SK-N-SH (cell line): ENCODE measurements around the gene KRT71. TPM values are rescaled to one million over a fixed set of nuclear protein-coding genes. Genes with fewer than 3 reads are reported as not detected.

Experiments
- CTCF ChIA-PET: fragments of 300-600, 350-600 bp; formaldehyde crosslinking; extraction: SDS; loops from one replicate; lab custom pipeline; 2021; lab: Yijun Ruan, JAX
- POLR2A ChIA-PET: fragments of 350-600 bp; sonication (Branson Sonifier 250); formaldehyde crosslinking; extraction: SDS; loops from one replicate; lab custom pipeline; 2020; ENCODE audit warnings: antibody characterized with exemption, inconsistent platforms; lab: Yijun Ruan, JAX
- DNase-seq: peaks from one replicate; pipeline ENCODE4 v3.0.0; 2012
- H2AFZ ChIP-seq: fragments of 200-600 bp; sonication (generic); 2 replicates; pipeline ENCODE4 v1.8.1; 2016; ENCODE audit warnings: antibody characterized with exemption, mild to moderate bottlenecking, low read depth
- H3F3A ChIP-seq: fragments of 200-600 bp; sonication (generic); replicated peaks from 2 replicates; pipeline ENCODE3; 2016; ENCODE audit warnings: antibody characterized with exemption, mild to moderate bottlenecking; ENCODE audit not compliant: insufficient read depth
- H3K27ac ChIP-seq, 2 experiments: fragments of 200-500 bp in 1 of 2; fragments of 200-600 bp in 1 of 2; sonication (Bioruptor generic) in 1 of 2; sonication (generic), shearing (Covaris generic) in 1 of 2; 2 replicates each; pipeline versions ENCODE4 v1.5.1 to v1.6.1; 2014 to 2016; ENCODE audit warnings: low read depth in 2 of 2, inconsistent platforms in 1 of 2, low read length in 1 of 2, mild to moderate bottlenecking in 1 of 2, mixed read lengths in 1 of 2
- H3K27me3 ChIP-seq: fragments of 200-600 bp; sonication (generic), shearing (Covaris generic); 2 replicates; pipeline ENCODE4 v1.6.1; 2016; ENCODE audit warnings: mixed run types; ENCODE audit not compliant: insufficient read depth
- H3K36me3 ChIP-seq, 2 experiments: fragments of 200-500 bp in 1 of 2; fragments of 200-600 bp in 1 of 2; sonication (Bioruptor generic) in 1 of 2; sonication (generic) in 1 of 2; replicated peaks in 1 of 2; 2 replicates each; pipeline versions ENCODE3 to v1.5.1; 2014 to 2016; ENCODE audit warnings: low read length in 1 of 2, mild to moderate bottlenecking in 1 of 2; ENCODE audit not compliant: insufficient read depth in 2 of 2, control insufficient read depth in 1 of 2
- H3K4me1 ChIP-seq, 2 experiments: fragments of 200-500 bp in 1 of 2; fragments of 200-600 bp in 1 of 2; sonication (Bioruptor generic) in 1 of 2; sonication (generic), shearing (Covaris generic) in 1 of 2; 2 replicates each; pipeline versions ENCODE4 v1.5.1 to v1.6.1; 2014 to 2016; ENCODE audit warnings: low read depth in 1 of 2, low read length in 1 of 2, mixed run types in 1 of 2; ENCODE audit not compliant: insufficient read depth in 2 of 2, control insufficient read depth in 1 of 2
- H3K4me2 ChIP-seq: fragments of 200-600 bp; sonication (generic), shearing (Covaris generic); 2 replicates; pipeline ENCODE4 v1.6.1; 2017; ENCODE audit warnings: mixed run types
- H3K4me3 ChIP-seq, 2 experiments: fragments of 200-500 bp in 1 of 2; fragments of 200-600 bp in 1 of 2; sonication (Bioruptor generic) in 1 of 2; sonication (generic), shearing (Covaris generic) in 1 of 2; 2 replicates each; pipeline versions ENCODE4 v1.5.1 to v1.8.1; 2014 to 2016; ENCODE audit warnings: low read depth in 2 of 2, inconsistent platforms in 1 of 2, low read length in 1 of 2, mild to moderate bottlenecking in 1 of 2, mixed read lengths in 1 of 2, moderate library complexity in 1 of 2
- H3K79me2 ChIP-seq: fragments of 200-600 bp; sonication (generic); 2 replicates; pipeline ENCODE4 v1.8.1; 2017; ENCODE audit warnings: mild to moderate bottlenecking; ENCODE audit not compliant: insufficient read depth
- H3K9ac ChIP-seq: fragments of 200-600 bp; sonication (generic); 2 replicates; pipeline ENCODE4 v1.6.1; 2017; ENCODE audit warnings: mixed run types
- H3K9me2 ChIP-seq: fragments of 200-600 bp; sonication (generic); 2 replicates; pipeline ENCODE4 v1.6.1; 2017; ENCODE audit warnings: mixed run types
- H3K9me3 ChIP-seq: fragments of 200-600 bp; sonication (generic); 2 replicates; pipeline ENCODE4 v1.6.1; 2017; ENCODE audit warnings: mixed run types, mild to moderate bottlenecking, moderate library complexity
- H4K20me1 ChIP-seq: fragments of 200-600 bp; sonication (generic); 2 replicates; pipeline ENCODE4 v1.6.1; 2017; ENCODE audit warnings: mild to moderate bottlenecking, mixed run types; ENCODE audit not compliant: insufficient read depth
- CHD2 ChIP-seq: fragments of 150-350 bp; IDR thresholded peaks from 2 replicates; pipeline ENCODE4 v1.6.1; 2018; ENCODE audit warnings: low read length; ENCODE audit not compliant: partially characterized antibody
- ELF1 ChIP-seq: IDR thresholded peaks from 2 replicates; pipeline ENCODE4 v1.4.0; 2012
- EP300 ChIP-seq, 2 experiments: IDR thresholded peaks; 2 replicates each; pipeline versions ENCODE4 v1.4.0 to v1.6.1; 2012; ENCODE audit warnings: borderline replicate concordance in 1 of 2, low read depth in 1 of 2, low read length in 1 of 2
- FOXM1 ChIP-seq: IDR thresholded peaks from 2 replicates; pipeline ENCODE4 v1.4.0; 2012; ENCODE audit warnings: low read depth, mild to moderate bottlenecking
- GABPA ChIP-seq: IDR thresholded peaks from 2 replicates; pipeline ENCODE4 v1.4.0; 2012; ENCODE audit warnings: low read depth, mild to moderate bottlenecking
- GATA2 ChIP-seq: sonication (generic); formaldehyde crosslinking; IDR thresholded peaks from 2 replicates; pipeline ENCODE4 v1.5.0; 2020; ENCODE audit warnings: mild to moderate bottlenecking, missing genetic modification reagents
- POLR2AphosphoS5 ChIP-seq: IDR thresholded peaks from 2 replicates; pipeline ENCODE4 v1.6.1; 2012; ENCODE audit warnings: low read depth, low read length
- RFX5 ChIP-seq: IDR thresholded peaks from 2 replicates; pipeline ENCODE4 v1.6.1; 2012; ENCODE audit warnings: mild to moderate bottlenecking, improper control_type of control experiment, low read length
- RXRA ChIP-seq: IDR thresholded peaks from 2 replicates; pipeline ENCODE4 v1.4.0; 2012; ENCODE audit warnings: low read depth, mild to moderate bottlenecking, borderline replicate concordance
- SIN3A ChIP-seq: IDR thresholded peaks from 2 replicates; pipeline ENCODE4 v1.6.1; 2012; ENCODE audit warnings: low read depth, mild to moderate bottlenecking, low read length, moderate library complexity, borderline replicate concordance
- TCF12 ChIP-seq: IDR thresholded peaks from 2 replicates; pipeline ENCODE4 v1.4.0; 2012
- WGBS: methylation state at CpG from one replicate; pipeline ENCODE4 v1.1.6; 2017; ENCODE audit warnings: low lambda C conversion rate; 5-methylcytosine and 5-hydroxymethylcytosine counted together
- polyA plus RNA-seq, 3 experiments: library from polyadenylated mRNA; depleted of rRNA; stranded (reverse); fragments of >200 nt; gene quantifications; 2 replicates each; pipeline ENCODE4 v1.2.3, GENCODE V29; 2012
- TF ChIP-seq, protein P1 (sequence below): fragments of 200-600 bp; sonication (generic); IDR thresholded peaks from 2 replicates; pipeline ENCODE4 v1.6.1; 2017; ENCODE audit warnings: antibody characterized with exemption, mild to moderate bottlenecking, moderate library complexity
- TF ChIP-seq, protein P2 (sequence below): fragments of 150-350 bp; IDR thresholded peaks from 2 replicates; pipeline ENCODE4 v1.6.1; 2017; ENCODE audit warnings: antibody characterized with exemption, low read length, low read depth, borderline replicate concordance
- TF ChIP-seq, protein P3 (sequence below): IDR thresholded peaks from 2 replicates; pipeline ENCODE4 v1.4.0; 2012; ENCODE audit warnings: low read depth, borderline replicate concordance
- TF ChIP-seq, protein P4 (sequence below): IDR thresholded peaks from 2 replicates; pipeline ENCODE4; 2012
- TF ChIP-seq, protein P5 (sequence below): IDR thresholded peaks from 2 replicates; pipeline ENCODE4 v1.4.0; 2012; ENCODE audit warnings: low read depth

KRT71 gene
- polyA plus RNA-seq, 1 of the 3 experiments (the other 2 are of a cell fraction), result not detected

DNA sequence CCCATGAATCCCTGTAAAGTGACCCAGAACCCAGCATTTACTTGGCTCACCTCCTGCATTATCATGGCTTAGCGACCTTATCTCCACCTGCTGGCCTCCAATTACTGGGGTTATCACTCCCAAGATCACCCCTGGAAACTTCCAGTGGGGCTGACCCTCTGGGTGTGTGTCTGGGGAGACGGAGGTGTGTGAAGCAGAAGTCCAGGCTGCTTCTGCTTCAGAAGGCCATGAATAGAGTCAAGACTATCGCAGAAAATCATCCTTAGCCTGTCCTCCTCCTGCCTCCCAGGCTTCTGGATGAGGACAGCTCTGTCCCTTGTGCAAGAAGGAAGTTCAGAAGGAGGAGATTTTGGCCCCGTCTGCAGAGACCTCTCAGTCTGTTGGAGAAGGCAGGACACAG lies 48.7 kb upstream of the KRT71 start (continued):
- TF ChIP-seq, protein P1, sequence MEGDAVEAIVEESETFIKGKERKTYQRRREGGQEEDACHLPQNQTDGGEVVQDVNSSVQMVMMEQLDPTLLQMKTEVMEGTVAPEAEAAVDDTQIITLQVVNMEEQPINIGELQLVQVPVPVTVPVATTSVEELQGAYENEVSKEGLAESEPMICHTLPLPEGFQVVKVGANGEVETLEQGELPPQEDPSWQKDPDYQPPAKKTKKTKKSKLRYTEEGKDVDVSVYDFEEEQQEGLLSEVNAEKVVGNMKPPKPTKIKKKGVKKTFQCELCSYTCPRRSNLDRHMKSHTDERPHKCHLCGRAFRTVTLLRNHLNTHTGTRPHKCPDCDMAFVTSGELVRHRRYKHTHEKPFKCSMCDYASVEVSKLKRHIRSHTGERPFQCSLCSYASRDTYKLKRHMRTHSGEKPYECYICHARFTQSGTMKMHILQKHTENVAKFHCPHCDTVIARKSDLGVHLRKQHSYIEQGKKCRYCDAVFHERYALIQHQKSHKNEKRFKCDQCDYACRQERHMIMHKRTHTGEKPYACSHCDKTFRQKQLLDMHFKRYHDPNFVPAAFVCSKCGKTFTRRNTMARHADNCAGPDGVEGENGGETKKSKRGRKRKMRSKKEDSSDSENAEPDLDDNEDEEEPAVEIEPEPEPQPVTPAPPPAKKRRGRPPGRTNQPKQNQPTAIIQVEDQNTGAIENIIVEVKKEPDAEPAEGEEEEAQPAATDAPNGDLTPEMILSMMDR, result no peak
- TF ChIP-seq RXRA, result no peak

DNA sequence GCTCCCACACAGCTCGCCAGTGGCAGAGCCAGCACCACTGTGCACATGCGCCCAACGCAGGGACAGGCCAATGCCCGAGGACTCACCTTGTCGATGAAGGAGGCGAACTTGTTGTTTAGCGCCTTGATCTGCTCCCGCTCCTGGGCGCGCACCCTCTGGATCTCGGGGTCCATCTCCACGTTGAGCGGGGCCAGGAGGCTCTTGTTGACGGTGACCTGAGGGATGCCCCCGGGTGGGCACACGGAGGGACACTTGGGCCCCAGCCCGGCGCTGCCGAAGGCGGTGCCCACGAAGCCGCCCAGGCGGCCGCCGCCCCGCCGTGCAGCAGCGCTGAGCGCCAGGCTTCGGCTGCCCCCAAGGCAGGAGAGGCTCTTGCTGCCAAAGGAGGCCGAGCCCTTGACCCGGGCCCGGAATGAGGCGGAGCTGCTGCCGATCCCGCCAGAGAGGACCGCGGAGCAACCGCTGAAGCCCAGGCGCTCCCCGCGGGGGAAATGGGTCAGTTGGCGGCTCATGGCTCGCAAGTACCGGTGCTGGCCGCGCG lies 48.1 kb upstream of the KRT71 start, which contains the start of gene KRT72:
KRT72 (minus strand) TSS at position 523 of the 541 bp plus-strand sequence; CDS start at position 512, 11 bp downstream.
- TF ChIP-seq RFX5, result no peak
- TF ChIP-seq POLR2AphosphoS5, result no peak
- TF ChIP-seq, protein P1, result no peak
- no peak for TF ChIP-seq GATA2 (CRISPR knock-in tag)
- no peak for TF ChIP-seq SIN3A
- no peak for TF ChIP-seq EP300 (IDR thresholded peaks at IDR 0.05; ENCODE audit: borderline replicate concordance in 1 of 2, low read depth in 1 of 2, low read length in 1 of 2)
- TF ChIP-seq, protein P2, sequence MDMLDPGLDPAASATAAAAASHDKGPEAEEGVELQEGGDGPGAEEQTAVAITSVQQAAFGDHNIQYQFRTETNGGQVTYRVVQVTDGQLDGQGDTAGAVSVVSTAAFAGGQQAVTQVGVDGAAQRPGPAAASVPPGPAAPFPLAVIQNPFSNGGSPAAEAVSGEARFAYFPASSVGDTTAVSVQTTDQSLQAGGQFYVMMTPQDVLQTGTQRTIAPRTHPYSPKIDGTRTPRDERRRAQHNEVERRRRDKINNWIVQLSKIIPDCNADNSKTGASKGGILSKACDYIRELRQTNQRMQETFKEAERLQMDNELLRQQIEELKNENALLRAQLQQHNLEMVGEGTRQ, result no peak
- TF ChIP-seq CHD2, result no peak
- TF ChIP-seq GABPA, result no peak
- TF ChIP-seq ELF1, result no peak
- TF ChIP-seq, protein P3, sequence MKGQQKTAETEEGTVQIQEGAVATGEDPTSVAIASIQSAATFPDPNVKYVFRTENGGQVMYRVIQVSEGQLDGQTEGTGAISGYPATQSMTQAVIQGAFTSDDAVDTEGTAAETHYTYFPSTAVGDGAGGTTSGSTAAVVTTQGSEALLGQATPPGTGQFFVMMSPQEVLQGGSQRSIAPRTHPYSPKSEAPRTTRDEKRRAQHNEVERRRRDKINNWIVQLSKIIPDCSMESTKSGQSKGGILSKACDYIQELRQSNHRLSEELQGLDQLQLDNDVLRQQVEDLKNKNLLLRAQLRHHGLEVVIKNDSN, result no peak
- TF ChIP-seq, protein P4, sequence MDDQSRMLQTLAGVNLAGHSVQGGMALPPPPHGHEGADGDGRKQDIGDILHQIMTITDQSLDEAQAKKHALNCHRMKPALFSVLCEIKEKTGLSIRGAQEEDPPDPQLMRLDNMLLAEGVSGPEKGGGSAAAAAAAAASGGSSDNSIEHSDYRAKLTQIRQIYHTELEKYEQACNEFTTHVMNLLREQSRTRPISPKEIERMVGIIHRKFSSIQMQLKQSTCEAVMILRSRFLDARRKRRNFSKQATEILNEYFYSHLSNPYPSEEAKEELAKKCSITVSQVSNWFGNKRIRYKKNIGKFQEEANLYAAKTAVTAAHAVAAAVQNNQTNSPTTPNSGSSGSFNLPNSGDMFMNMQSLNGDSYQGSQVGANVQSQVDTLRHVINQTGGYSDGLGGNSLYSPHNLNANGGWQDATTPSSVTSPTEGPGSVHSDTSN, result no peak
- TF ChIP-seq, protein P5, sequence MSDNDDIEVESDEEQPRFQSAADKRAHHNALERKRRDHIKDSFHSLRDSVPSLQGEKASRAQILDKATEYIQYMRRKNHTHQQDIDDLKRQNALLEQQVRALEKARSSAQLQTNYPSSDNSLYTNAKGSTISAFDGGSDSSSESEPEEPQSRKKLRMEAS, result no peak
- no peak for TF ChIP-seq FOXM1
- TF ChIP-seq TCF12, result no peak
- TF ChIP-seq, all 33 proteins: peak for 0
- POLR2A ChIA-PET, result no interaction called here
- no peaks in the 10 kb centered on the region for H3K9me2 ChIP-seq
- no peak within 1 kb of the TSS for H3K9ac ChIP-seq
- no peaks in the 10 kb centered on the region for H3K79me2 ChIP-seq
- no peaks in the 10 kb centered on the region for H3K9me3 ChIP-seq
- H3K27ac ChIP-seq, result no peak within 1 kb of the TSS
- CTCF ChIA-PET, result no interaction called here
- H4K20me1 ChIP-seq, result no peaks in the 10 kb centered on the region
- no peak within 1 kb of the TSS for H3K4me3 ChIP-seq
- WGBS, result 48% methylated on average over 27 of the region's 48 CpGs
- no peaks in the 10 kb centered on the region for H3K4me1 ChIP-seq
- no peaks in the 10 kb centered on the region for H3K36me3 ChIP-seq
- H2AFZ ChIP-seq, result no peak within 1 kb of the TSS
- no peaks in the 10 kb centered on the region for H3F3A ChIP-seq
- H3K27me3 ChIP-seq, result peaks cover 52% of the 10 kb centered on the region
- no peak within 1 kb of the TSS for H3K4me2 ChIP-seq
- DNase-seq, result peak; percentile 36
